CD4-positive, alpha-beta T cell treated with Interferon alpha-2 for 1 hour (primary cell): ENCODE measurements around the gene TRIM63.

ENCODE experiments used
- DNase-seq, 2 donors: peaks; one replicate each; pipeline ENCODE4 v3.0.0-alpha.2; 2020 to 2022

Gene TRIM63

DNA sequence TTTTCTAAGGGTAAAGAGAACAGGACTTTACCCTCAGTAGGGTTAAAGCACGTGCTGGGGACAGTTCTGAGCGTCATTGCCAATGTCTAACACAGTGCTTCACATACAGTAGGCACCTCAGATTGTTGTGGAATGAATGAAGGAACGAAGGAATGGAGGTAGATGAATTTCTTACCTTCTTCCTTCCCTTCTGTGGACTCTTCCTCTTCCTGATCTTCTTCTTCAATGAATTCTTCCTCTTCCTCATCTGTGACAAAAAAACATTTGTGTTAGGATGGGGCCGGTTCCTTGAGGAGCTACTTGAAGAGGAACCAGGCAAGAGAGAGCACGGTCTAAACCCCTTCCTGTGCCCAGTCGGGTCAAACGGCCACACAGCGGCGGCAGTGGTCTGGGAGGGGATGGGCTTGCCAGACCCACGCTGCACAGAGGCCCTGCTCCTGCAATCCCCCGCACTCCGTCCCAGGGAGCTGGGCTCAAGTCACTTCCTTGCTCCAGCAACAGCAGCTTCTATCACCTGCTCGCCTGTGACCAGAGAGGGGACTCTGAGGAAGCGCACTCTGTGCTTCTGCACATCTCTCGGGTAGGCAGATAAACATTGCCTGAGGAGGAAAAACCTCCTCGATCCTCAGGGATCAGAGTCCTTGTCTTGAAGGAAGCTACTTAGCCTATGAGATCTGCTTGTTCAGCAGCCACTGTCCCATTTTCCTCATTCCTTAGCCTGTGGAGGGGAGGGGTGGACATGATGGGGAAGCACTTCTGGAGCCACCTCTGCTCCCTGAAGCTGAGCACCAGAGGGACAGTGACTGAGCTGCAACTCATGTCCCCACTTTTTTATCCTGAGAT is 13.5 kb downstream of the TRIM63 start:
- DNase-seq = no peak

GRCh38 chr1:26050248-26050640 is 17.2 kb downstream of the TRIM63 start:
- no peak for DNase-seq

GRCh38 chr1:26049531-26050247 is 17.7 kb downstream of the TRIM63 start:
- DNase-seq = no peak

- DNase-seq = no peak
These were observed 20.1 kb downstream of the TRIM63 start for GRCh38 chr1:26047278-26047874.

DNA sequence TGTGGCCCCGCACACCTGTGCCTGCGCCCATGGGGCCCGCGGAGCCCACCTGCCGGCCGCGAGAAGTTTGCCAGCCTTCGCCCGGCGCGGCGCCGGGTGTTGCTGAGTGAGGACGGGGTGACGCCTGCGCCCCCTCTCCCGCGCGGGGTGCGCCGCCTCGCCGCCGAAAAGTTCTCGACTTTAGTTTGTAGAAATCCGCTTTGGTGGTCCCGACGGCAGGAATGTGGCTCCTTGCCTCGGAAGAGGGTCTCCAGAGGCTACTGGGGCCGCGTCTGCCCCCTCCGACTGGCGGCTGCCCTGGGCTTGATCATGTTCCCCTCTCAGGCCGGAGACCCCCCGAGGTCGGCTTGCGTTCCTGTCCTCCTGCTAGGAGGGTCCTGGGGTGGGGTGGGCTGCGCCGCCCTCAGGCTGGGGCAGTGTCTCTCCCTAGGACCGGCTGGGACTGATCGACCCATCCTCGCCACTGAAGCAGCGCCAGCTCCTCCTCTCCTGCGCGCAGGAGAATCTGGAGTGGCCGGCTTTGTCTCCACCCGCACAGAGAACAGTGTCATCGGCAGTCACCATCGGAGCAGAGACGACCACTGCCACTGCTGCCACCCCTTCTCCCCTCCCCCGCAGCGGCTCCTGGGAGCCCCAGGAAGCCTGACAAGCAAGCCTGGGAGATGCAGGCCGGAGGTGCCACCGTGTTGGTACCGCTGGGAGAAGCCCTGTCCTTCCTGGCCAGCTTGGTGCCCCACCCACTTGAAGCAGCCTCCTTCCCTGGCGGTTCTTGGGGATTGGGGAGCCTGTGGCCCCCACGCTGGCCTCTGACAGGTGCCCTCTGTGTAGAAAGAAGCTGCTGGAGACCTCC is 21.0 kb downstream of the TRIM63 start:
- no peak for DNase-seq

DNA sequence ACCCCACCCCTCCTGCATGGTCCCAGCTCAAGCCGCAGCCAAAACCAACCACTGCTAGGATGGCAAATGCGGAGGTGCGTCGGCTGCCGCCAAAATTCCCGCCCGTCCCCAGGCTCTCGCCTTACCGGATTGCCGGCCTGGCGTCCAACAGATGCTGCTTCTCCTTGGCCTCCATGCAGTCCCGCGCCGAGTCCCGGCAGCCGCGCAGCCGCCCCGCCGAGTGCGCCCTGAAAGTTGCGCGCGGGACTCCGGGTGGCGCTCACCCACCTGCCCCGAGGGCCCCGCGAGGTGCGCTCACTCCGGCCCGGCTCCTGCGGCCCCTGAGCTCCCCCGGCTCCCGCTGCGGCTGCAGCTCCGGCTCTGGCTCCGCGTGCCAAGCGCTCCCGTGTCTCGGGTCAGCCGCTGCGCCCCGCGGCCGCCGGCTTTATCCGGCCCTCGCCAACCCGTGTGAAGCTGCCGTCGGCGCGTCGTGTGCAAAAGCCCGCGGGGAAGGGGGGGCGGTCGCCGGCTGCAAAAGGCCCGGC is 21.6 kb downstream of the TRIM63 start, which contains the start of gene SLC30A2:
Gene SLC30A2, minus strand, starts transcription at position 397 of the 524 bp plus-strand sequence. Its CDS starts 222 bp downstream, at position 175.
- DNase-seq = no peak

- DNase-seq = no peak
These were observed 22.3 kb downstream of the TRIM63 start for GRCh38 chr1:26044971-26045721.

GRCh38 chr1:26044414-26044813 is 23.0 kb downstream of the TRIM63 start:
- DNase-seq = no peak

DNA sequence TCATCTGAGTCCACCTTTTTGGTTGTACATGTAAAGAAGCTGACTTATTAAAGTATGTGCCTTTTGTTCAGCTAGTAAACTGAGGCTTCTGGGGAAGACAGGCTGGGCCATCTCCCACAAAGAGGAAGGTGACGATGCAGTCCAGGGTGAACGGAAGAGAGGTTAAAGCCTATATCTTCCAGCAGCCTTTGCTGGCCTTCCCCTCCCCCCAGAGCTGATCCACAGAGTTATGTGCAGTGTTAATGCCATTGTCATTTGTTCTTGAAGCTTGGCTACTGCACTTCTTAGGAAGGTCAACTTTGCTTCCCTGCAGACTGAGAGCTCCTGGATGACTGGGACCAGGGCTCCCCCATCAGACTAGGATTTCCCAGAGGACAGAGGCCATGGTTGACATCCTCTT is 23.7 kb downstream of the TRIM63 start:
- no peak for DNase-seq

DNA sequence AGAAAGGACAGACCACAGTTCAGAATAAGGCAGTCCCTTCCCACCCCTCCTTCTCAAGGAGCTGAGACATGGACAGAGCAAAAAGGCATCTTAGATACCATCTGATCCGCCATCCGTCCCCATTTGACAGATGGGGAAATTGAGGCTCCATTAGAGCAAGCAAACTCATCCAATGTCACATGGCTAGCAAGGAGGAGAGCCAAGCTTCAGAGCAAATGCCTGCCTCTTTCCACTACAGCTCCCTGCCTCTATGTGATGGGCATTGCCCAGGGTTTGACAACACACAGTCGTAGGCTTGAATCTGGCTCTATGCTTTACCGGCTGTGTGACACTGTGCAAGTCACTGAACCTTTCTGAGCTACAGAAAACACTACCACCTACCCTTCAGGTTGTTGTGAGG is 25.5 kb downstream of the TRIM63 start:
- no peak for DNase-seq

GRCh38 chr1:26041401-26041800 is 26.0 kb downstream of the TRIM63 start:
- DNase-seq = no peak

DNA sequence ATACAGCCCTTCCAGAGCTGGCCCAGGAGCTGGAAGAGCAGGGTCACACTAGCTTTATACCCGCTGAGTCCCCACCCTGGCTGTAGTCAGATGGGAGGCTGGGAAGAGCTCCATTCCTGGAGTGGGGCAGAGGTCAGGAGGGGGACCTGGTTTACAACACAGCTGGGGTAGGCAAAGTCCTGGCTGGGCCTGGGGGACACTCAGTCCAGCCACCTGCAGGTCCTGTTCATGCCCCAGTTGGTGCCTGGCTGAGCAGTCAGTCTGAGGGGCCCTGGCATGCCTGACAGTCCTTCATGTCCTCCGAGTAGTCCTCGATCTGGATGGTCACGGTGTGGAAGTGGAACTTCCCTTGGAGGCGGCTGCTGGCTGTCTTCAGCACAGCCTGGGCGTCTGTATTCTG is 28.5 kb downstream of the TRIM63 start:
- DNase-seq = no peak

DNA sequence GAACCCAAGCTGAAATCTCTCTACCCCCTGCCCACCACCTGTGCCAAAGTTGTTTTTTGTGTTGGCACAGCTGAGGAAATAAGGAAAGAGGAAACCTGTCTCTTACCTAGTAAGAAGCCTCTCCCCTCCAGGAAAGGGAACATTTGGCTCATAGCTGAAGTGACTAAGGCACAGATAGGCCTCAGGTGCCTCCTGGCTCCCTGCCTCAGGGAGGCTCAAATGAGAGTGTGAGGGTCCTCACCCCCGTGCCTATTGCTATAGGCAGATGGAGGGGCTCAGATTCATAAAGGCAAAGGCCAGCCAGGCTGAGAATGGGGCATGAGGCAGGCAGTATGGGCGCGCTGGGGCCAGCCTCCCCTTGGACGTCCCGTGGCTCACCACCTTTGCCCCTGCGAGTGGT is 29.0 kb downstream of the TRIM63 start:
- DNase-seq = no peak

- DNase-seq = no peak
These were observed 29.5 kb downstream of the TRIM63 start for GRCh38 chr1:26037904-26038303.

- no peak for DNase-seq
These were observed 30.6 kb downstream of the TRIM63 start for GRCh38 chr1:26036756-26037281.

GRCh38 chr1:26035959-26036755 is 31.3 kb downstream of the TRIM63 start:
- peak; percentile 66 to 80 for DNase-seq

DNA sequence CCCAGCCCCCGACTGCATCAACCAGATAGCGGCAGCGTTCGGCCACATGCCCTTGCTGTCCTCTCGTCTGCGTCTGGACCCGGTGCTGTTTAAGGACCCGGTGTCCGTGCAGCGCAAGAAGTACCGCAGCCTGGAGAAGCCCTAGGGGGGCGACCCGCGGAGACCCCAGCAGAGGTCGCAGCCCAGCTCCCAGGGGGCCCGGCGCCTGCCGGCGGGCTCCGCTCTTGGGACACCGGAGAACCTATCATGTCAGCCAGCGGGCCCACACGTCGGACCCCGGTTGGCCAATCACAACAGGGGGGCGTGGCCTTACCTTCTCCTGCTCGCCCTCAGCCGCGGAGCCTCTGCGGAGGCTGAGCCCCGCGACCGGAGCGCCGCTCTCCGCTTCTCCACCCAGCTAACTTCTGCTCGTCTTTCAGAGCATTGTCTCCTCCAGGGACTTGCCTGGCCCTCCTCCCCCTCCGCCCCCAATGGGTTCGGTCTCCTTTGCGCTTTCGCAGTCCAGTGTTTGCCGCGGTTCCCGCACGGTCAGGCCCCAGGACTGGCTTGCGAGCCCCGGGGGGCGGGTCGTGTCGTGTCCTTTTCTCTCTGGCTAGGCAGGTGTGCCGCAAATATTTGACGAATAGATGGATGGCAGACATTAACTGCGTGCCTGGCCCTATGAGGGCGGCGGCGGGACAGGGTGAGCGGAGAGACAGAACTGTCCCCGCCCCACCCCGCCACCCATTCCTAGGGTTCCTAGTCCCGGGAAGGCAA is 32.0 kb downstream of the TRIM63 start:
- peak; percentile 94 for DNase-seq

GRCh38 chr1:26034504-26035202 is 32.8 kb downstream of the TRIM63 start:
- DNase-seq = no peak
